GM10266 (cell line): Measurements from ENCODE around the gene PPP1R7.
"Not testable (repeated sequence)": the region's sequence is repeated elsewhere in the genome, so short reads cannot be mapped to it uniquely, and the experiment has no call there.

Experiments
- DNase-seq: peaks from one replicate; pipeline ENCODE4 v3.0.0; 2012; ENCODE audit errors: extremely low spot score
- CTCF ChIP-seq: IDR thresholded peaks from 2 replicates; pipeline ENCODE4 v1.5.1; 2012; ENCODE audit warnings: mild to moderate bottlenecking, low read depth; ENCODE audit not compliant: control insufficient read depth, insufficient read depth; ENCODE audit errors: missing control alignments

PPP1R7 gene

GRCh38 chr2:241195506-241196130 is 45.4 kb downstream of the PPP1R7 start:
- no peak for TF ChIP-seq CTCF
- DNase-seq: no peak

- DNase-seq: not testable (repeated sequence)
Measured at GRCh38 chr2:241197246-241197645, 47.0 kb downstream of the PPP1R7 start.

- no peak for DNase-seq
- TF ChIP-seq CTCF: no peak
Measured at GRCh38 chr2:241197947-241198346, 47.7 kb downstream of the PPP1R7 start.

GRCh38 chr2:241198381-241199279 is 48.4 kb downstream of the PPP1R7 start:
- TF ChIP-seq CTCF: no peak
- no peak for DNase-seq

- DNase-seq: no peak
- no peak for TF ChIP-seq CTCF
Measured at GRCh38 chr2:241199286-241199685, 49.0 kb downstream of the PPP1R7 start.

- TF ChIP-seq CTCF: no peak
- DNase-seq: no peak
Measured at GRCh38 chr2:241199897-241200821, 49.9 kb downstream of the PPP1R7 start.

GRCh38 chr2:241200822-241201395 is 50.6 kb downstream of the PPP1R7 start:
- DNase-seq: no peak
- no peak for TF ChIP-seq CTCF
